ENCODE data around the gene GALE. TPM values are rescaled to one million over a fixed set of nuclear protein-coding genes. Genes with fewer than 3 reads are reported as not detected.

The GALE gene
- total and polyA plus RNA-seq, 2 of the 4 experiments (the other 2 are of a cell fraction), result 31.7 to 39.9 TPM

- TF ChIP-seq ELK1 (IDR thresholded peaks at IDR 0.05; ENCODE audit: borderline replicate concordance, low read depth, low read length) (no peak), POLR2A (IDR thresholded peaks at IDR 0.05; ENCODE audit: low read depth, low read length) (no peak)
Observed at GRCh38 chr1:23824711-23825075, 24.1 kb upstream of the GALE start (continued).

DNA sequence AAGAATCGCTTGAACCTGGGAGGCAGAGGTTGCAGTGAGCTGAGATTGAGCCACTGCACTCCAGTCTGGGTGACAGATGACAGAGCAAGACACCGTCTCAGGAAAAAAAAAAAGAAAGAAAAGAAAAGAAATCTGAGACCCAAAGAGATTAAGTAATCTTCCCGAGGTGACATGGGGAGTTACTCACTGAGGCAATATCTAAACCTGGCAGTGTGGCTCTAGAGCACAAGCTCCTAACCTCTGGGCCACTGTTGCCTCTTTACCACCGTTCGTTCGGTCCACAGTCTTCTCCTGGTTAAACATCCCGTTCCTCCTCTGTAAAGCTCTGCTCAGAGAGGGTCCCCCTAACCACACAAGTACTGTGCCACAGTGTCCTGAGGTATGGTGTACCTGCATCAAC, 23.2 kb upstream of the GALE start:
- TF ChIP-seq ELK1 (IDR thresholded peaks at IDR 0.05; ENCODE audit: borderline replicate concordance, low read depth, low read length) (no peak), CEBPB (IDR thresholded peaks at IDR 0.05; ENCODE audit: low read depth, low read length) (no peak), CHD1 (IDR thresholded peaks at IDR 0.05; ENCODE audit: low read depth, low read length) (no peak), SMC3 (IDR thresholded peaks at IDR 0.05; ENCODE audit: low read depth, low read length) (no peak), MAZ (IDR thresholded peaks at IDR 0.05; ENCODE audit: borderline replicate concordance, low read depth, low read length) (no peak), NFE2L2 (IDR thresholded peaks at IDR 0.05; ENCODE audit: low read depth, low read length) (no peak), POLR2A (IDR thresholded peaks at IDR 0.05; ENCODE audit: low read depth, low read length) (no peak), MXI1 (IDR thresholded peaks at IDR 0.05; ENCODE audit: borderline replicate concordance, low read depth, low read length) (no peak), MAFK (IDR thresholded peaks at IDR 0.05; ENCODE audit: low read depth, low read length) (no peak), RAD21 (IDR thresholded peaks at IDR 0.05; ENCODE audit: low read length) (no peak), RCOR1 (IDR thresholded peaks at IDR 0.05; ENCODE audit: insufficient replicate concordance, low read length) (no peak), FOS (IDR thresholded peaks at IDR 0.05; ENCODE audit: low read depth, low read length) (no peak)
- TF ChIP-seq, protein P1, sequence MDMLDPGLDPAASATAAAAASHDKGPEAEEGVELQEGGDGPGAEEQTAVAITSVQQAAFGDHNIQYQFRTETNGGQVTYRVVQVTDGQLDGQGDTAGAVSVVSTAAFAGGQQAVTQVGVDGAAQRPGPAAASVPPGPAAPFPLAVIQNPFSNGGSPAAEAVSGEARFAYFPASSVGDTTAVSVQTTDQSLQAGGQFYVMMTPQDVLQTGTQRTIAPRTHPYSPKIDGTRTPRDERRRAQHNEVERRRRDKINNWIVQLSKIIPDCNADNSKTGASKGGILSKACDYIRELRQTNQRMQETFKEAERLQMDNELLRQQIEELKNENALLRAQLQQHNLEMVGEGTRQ (IDR thresholded peaks at IDR 0.05; ENCODE audit: low read depth, low read length), result no peak
- H4K8ac ChIP-seq (ENCODE audit: low read depth in 2 of 2, low read length in 2 of 2), result no peak overlapping the region
- H3K4ac ChIP-seq (ENCODE audit: low read depth, low read length), result no peak overlapping the region
- in situ Hi-C loops (cut with MboI; ENCODE audit: low sequenced_read_pairs), result no loop called here
- no peak overlapping the region for H3K9ac ChIP-seq (ENCODE audit: low read depth, low read length)
- peak overlapping the region; percentile 47 for H3K4me2 ChIP-seq (ENCODE audit: low read depth, low read length)
- H2AK9ac ChIP-seq (replicated peaks; ENCODE audit: low read depth, low read length, poor library complexity), result no peak overlapping the region
- H3K79me1 ChIP-seq (ENCODE audit: low read depth in 1 of 2, low read length in 2 of 2), result peaks cover 14 to 17% of the 10 kb centered on the region in 2 experiments
- H3K36me3 ChIP-seq (ENCODE audit: control insufficient read depth, insufficient read depth, low read length), result no peaks in the 10 kb centered on the region
- no peak overlapping the region for H2BK15ac ChIP-seq (ENCODE audit: low read depth, low read length)
- peak overlapping the region; percentile 77 for H2AK5ac ChIP-seq (ENCODE audit: low read depth, low read length)
- H3K23ac ChIP-seq (ENCODE audit: low read depth, low read length), result no peak overlapping the region
- 84% methylated on average over 4 of the region's 7 CpGs; no CpG with 5 or more reads in 1 of the 2 experiments for WGBS, 2 experiments (ENCODE audit: extremely low coverage in 2 of 2, insufficient read length in 1 of 2)
- H2BK20ac ChIP-seq (ENCODE audit: low read depth, low read length), result no peak overlapping the region
- H2BK120ac ChIP-seq (ENCODE audit: low read depth, low read length), result no peak overlapping the region
- H3K4me1 ChIP-seq (ENCODE audit: control insufficient read depth, insufficient read depth, low read length), result peaks cover 3% of the 10 kb centered on the region
- CTCF ChIA-PET, result no interaction called here
- no peak overlapping the region for H3K56ac ChIP-seq (ENCODE audit: extremely low read depth, insufficient read depth, low read length)
- no peak overlapping the region for H3K14ac ChIP-seq (replicated peaks; ENCODE audit: low read depth, low read length)
- POLR2A ChIA-PET (ENCODE audit: unreplicated experiment), result no interaction called here
- no peaks in the 10 kb centered on the region for H4K20me1 ChIP-seq (ENCODE audit: insufficient read depth, low read length)
- H3K18ac ChIP-seq (ENCODE audit: low read depth, low read length), result no peak overlapping the region
- H4K91ac ChIP-seq (ENCODE audit: insufficient read depth, low read depth, low read length), result no peak overlapping the region
- H4K5ac ChIP-seq (ENCODE audit: low read depth, low read length), result no peak overlapping the region
- H3K27me3 ChIP-seq (ENCODE audit: control insufficient read depth, insufficient read depth, low read length), result no peaks in the 10 kb centered on the region
- dilution Hi-C loops (cut with HindIII; ENCODE audit: low sequenced_read_pairs, unreplicated experiment), result no loop called here
- ATAC-seq (ENCODE audit: low read depth) (no peak), DNase-seq (no peak)
- H2BK5ac ChIP-seq (ENCODE audit: low read depth, low read length, poor library complexity, severe bottlenecking), result no peak overlapping the region
- H3K9me3 ChIP-seq (ENCODE audit: control insufficient read depth, insufficient read depth, low read length), result no peaks in the 10 kb centered on the region
- no peak overlapping the region for H3K27ac ChIP-seq (ENCODE audit: insufficient read depth, low read length)
- BruUV-seq (replicated peaks), result no TSS peak
- no peak overlapping the region for H3K4me3 ChIP-seq (ENCODE audit: insufficient read depth, low read depth, low read length)
- no peak overlapping the region for H2AFZ ChIP-seq (replicated peaks; ENCODE audit: low read length, poor library complexity)
- H3K9me1 ChIP-seq (ENCODE audit: insufficient read depth, low read length), result peaks cover 4% of the 10 kb centered on the region
- intact Hi-C loops (cut with micrococcal nuclease), result no loop called here

All from IMR-90 (cell line).